Neural progenitor cell (in vitro differentiated cells): ENCODE data around the gene RFPL3. TPM values are rescaled to one million over a fixed set of nuclear protein-coding genes. Genes with fewer than 3 reads are reported as not detected.

Source experiments
- DNase-seq: peaks from one replicate; pipeline ENCODE4 v3.0.0-alpha.2; 2016; ENCODE audit warnings: low spot score
- H2AFZ ChIP-seq: fragments of 200-600 bp; sonication (generic); replicated peaks from 2 replicates; pipeline ENCODE4 v1.6.1; 2016; ENCODE audit warnings: antibody characterized with exemption
- H3F3A ChIP-seq: fragments of 200-600 bp; sonication (generic); 2 replicates; pipeline ENCODE4 v1.6.1; 2016; ENCODE audit warnings: antibody characterized with exemption, low read depth
- H3K27ac ChIP-seq: fragments of 200-600 bp; sonication (generic); 2 replicates; pipeline ENCODE4 v1.5.1; 2016; ENCODE audit warnings: mild to moderate bottlenecking
- H3K27me3 ChIP-seq: fragments of 200-600 bp; sonication (generic); 2 replicates; pipeline ENCODE4 v1.6.1; 2016; ENCODE audit warnings: mild to moderate bottlenecking, moderate library complexity
- H3K36me3 ChIP-seq: fragments of 200-600 bp; sonication (generic); 2 replicates; pipeline ENCODE4 v1.5.1; 2016
- H3K4me1 ChIP-seq: fragments of 200-600 bp; sonication (generic); 2 replicates; pipeline ENCODE4 v1.6.1; 2016; ENCODE audit warnings: mixed run types
- H3K4me2 ChIP-seq: fragments of 200-600 bp; sonication (generic); 2 replicates; pipeline ENCODE4 v1.6.1; 2016
- H3K4me3 ChIP-seq: fragments of 200-600 bp; sonication (generic); 2 replicates; pipeline ENCODE4 v1.5.1; 2016
- H3K79me2 ChIP-seq: fragments of 200-600 bp; sonication (generic); 2 replicates; pipeline ENCODE4 v1.6.1; 2016; ENCODE audit warnings: low read depth
- H3K9ac ChIP-seq: fragments of 200-600 bp; sonication (generic); 2 replicates; pipeline ENCODE4 v1.6.1; 2016
- H3K9me3 ChIP-seq: fragments of 200-600 bp; sonication (generic); 2 replicates; pipeline ENCODE4 v1.5.1; 2016; ENCODE audit warnings: low read depth
- H4K20me1 ChIP-seq: fragments of 200-600 bp; sonication (generic); 2 replicates; pipeline ENCODE4 v1.6.1; 2016; ENCODE audit warnings: low read depth
- H3K27ac Mint-ChIP-seq: 3 replicates; pipeline ENCODE4 v1.8.0; 2021; ENCODE audit warnings: mixed read lengths
- H3K27me3 Mint-ChIP-seq: 2 replicates; pipeline ENCODE4 v1.8.0; 2022; ENCODE audit warnings: low read depth, mild to moderate bottlenecking, inconsistent platforms, moderate library complexity, mixed read lengths; ENCODE audit not compliant: insufficient read depth
- H3K36me3 Mint-ChIP-seq: 3 replicates; pipeline ENCODE4 v1.8.0; 2021; ENCODE audit warnings: mixed read lengths
- H3K4me1 Mint-ChIP-seq: 3 replicates; pipeline ENCODE4 v1.8.0; 2021; ENCODE audit warnings: mixed read lengths
- H3K4me3 Mint-ChIP-seq: 3 replicates; pipeline ENCODE4 v1.8.0; 2021; ENCODE audit warnings: mild to moderate bottlenecking, moderate library complexity, mixed read lengths
- H3K9me3 Mint-ChIP-seq: 3 replicates; pipeline ENCODE4 v1.8.0; 2020; ENCODE audit warnings: mixed read lengths
- CTCF ChIP-seq: fragments of 200-600 bp; sonication (generic); IDR thresholded peaks from 2 replicates; pipeline ENCODE4 v1.5.1; 2017; ENCODE audit warnings: antibody characterized with exemption, mild to moderate bottlenecking
- EZH2 ChIP-seq: fragments of 200-600 bp; sonication (generic); IDR thresholded peaks from 2 replicates; pipeline ENCODE4 v1.6.1; 2017; ENCODE audit warnings: antibody characterized with exemption, mild to moderate bottlenecking, moderate library complexity
- EZH2phosphoT487 ChIP-seq: fragments of 200-600 bp; sonication (generic); IDR thresholded peaks from 2 replicates; pipeline ENCODE4 v1.6.1; 2017; ENCODE audit warnings: antibody characterized with exemption
- total RNA-seq: library from RNA; depleted of rRNA; stranded (reverse); fragments of >200 nt; gene quantifications from 2 replicates; pipeline ENCODE4 v1.2.3, GENCODE V29; 2015; ENCODE audit warnings: low replicate concordance

Gene RFPL3
- total RNA-seq, 1 donor from 2014 or later, result not detected

GRCh38 chr22:32328306-32329201 is 29.1 kb upstream of the RFPL3 start:
- H3K4me2 ChIP-seq, result no peak overlapping the region
- H3K4me3 Mint-ChIP-seq, result no peak overlapping the region
- H3K27ac Mint-ChIP-seq, result peak overlapping the region; percentile 88
- H2AFZ ChIP-seq, result no peak overlapping the region
- no peaks in the 10 kb centered on the region for H3K4me1 ChIP-seq
- H3K36me3 Mint-ChIP-seq, result no peaks in the 10 kb centered on the region
- peaks cover 11% of the 10 kb centered on the region for H3K27me3 Mint-ChIP-seq
- H3K79me2 ChIP-seq, result no peaks in the 10 kb centered on the region
- H3K27ac ChIP-seq, result no peak overlapping the region
- peaks cover 2% of the 10 kb centered on the region for H3K9me3 Mint-ChIP-seq
- H3K4me1 Mint-ChIP-seq, result peaks cover 21% of the 10 kb centered on the region
- H4K20me1 ChIP-seq, result no peaks in the 10 kb centered on the region
- no peak for TF ChIP-seq EZH2
- no peaks in the 10 kb centered on the region for H3K9me3 ChIP-seq
- no peak overlapping the region for H3K4me3 ChIP-seq
- no peak overlapping the region for H3K9ac ChIP-seq
- H3F3A ChIP-seq, result no peaks in the 10 kb centered on the region
- no peaks in the 10 kb centered on the region for H3K36me3 ChIP-seq
- no peaks in the 10 kb centered on the region for H3K27me3 ChIP-seq
- no peak for DNase-seq

- peaks cover 2% of the 10 kb centered on the region for H3K9me3 Mint-ChIP-seq
- no peaks in the 10 kb centered on the region for H3K9me3 ChIP-seq
- no peak overlapping the region for H3K4me2 ChIP-seq
- peaks cover under 1% of the 10 kb centered on the region for H3K4me1 ChIP-seq
- no peaks in the 10 kb centered on the region for H3K27me3 ChIP-seq
- H3K4me1 Mint-ChIP-seq, result peaks cover 27% of the 10 kb centered on the region
- H3K36me3 Mint-ChIP-seq, result no peaks in the 10 kb centered on the region
- no peak for DNase-seq
- H3K27ac Mint-ChIP-seq, result peak overlapping the region; percentile 7
- H3K79me2 ChIP-seq, result no peaks in the 10 kb centered on the region
- H3K27me3 Mint-ChIP-seq, result peaks cover 13% of the 10 kb centered on the region
- TF ChIP-seq CTCF, result no peak
- TF ChIP-seq EZH2, result no peak
- no peak for TF ChIP-seq EZH2phosphoT487
- H3F3A ChIP-seq, result no peaks in the 10 kb centered on the region
- H3K9ac ChIP-seq, result no peak overlapping the region
- H3K36me3 ChIP-seq, result no peaks in the 10 kb centered on the region
- no peak overlapping the region for H3K4me3 ChIP-seq
- no peaks in the 10 kb centered on the region for H4K20me1 ChIP-seq
- H3K27ac ChIP-seq, result no peak overlapping the region
- no peak overlapping the region for H3K4me3 Mint-ChIP-seq
- no peak overlapping the region for H2AFZ ChIP-seq
Measured at GRCh38 chr22:32329202-32329645, 28.4 kb upstream of the RFPL3 start.

GRCh38 chr22:32331236-32331917 is 26.3 kb upstream of the RFPL3 start:
- Mint-ChIP-seq H3K4me1 (peaks cover 36% of the 10 kb centered on the region), H3K27me3 (peaks cover 17% of the 10 kb centered on the region), H3K27ac (peak overlapping the region; percentile 37), H3K9me3 (peaks cover 2% of the 10 kb centered on the region), H3K36me3 (no peaks in the 10 kb centered on the region), H3K4me3 (no peak overlapping the region)
- H3K9me3 ChIP-seq, result no peaks in the 10 kb centered on the region
- H4K20me1 ChIP-seq, result no peaks in the 10 kb centered on the region
- DNase-seq, result no peak
- no peaks in the 10 kb centered on the region for H3K79me2 ChIP-seq
- H2AFZ ChIP-seq, result no peak overlapping the region
- TF ChIP-seq EZH2phosphoT487 (no peak), CTCF (no peak), EZH2 (no peak)
- H3K27ac ChIP-seq, result no peak overlapping the region
- H3K4me1 ChIP-seq, result peaks cover 21% of the 10 kb centered on the region
- H3K4me2 ChIP-seq, result no peak overlapping the region
- H3K4me3 ChIP-seq, result no peak overlapping the region
- no peaks in the 10 kb centered on the region for H3K36me3 ChIP-seq
- no peaks in the 10 kb centered on the region for H3K27me3 ChIP-seq
- peaks cover 16% of the 10 kb centered on the region for H3F3A ChIP-seq
- no peak overlapping the region for H3K9ac ChIP-seq
